HCT116 (cell line): ENCODE results near the gene BCO1. TPM values are rescaled to one million over a fixed set of nuclear protein-coding genes. Genes with fewer than 3 reads are reported as not detected.

Source experiments
- ATAC-seq: fragments of 200-7000 bp; cut with Tn5 transposase; 2 replicates; pipeline ENCODE4 v1.9.1; 2020; ENCODE audit warnings: mild to moderate bottlenecking, moderate library complexity
- BruUV-seq: library from RNA; stranded (reverse); fragments of 400-500 nt; replicated peaks from 2 replicates; lab custom pipeline; 2021; lab: Mats Ljungman, UMichigan
- CTCF ChIA-PET: fragments of 300-600 bp; sonication (Branson Sonifier 250); formaldehyde crosslinking; loops from one replicate; lab custom pipeline; 2021; ENCODE audit warnings: antibody characterized with exemption; lab: Charles Lee
- POLR2A ChIA-PET: fragments of 300-600, 350-600 bp; sonication (Branson Sonifier 250); formaldehyde crosslinking; loops from one replicate; lab custom pipeline; 2021; ENCODE audit warnings: antibody characterized with exemption; lab: Charles Lee
- RAD21 ChIA-PET, 2 experiments: fragments of 300-600 bp; sonication (Branson Sonifier 250); formaldehyde crosslinking; loops; one replicate each; lab custom pipeline; 2023; ENCODE audit warnings: low total read pairs in 2 of 2; ENCODE audit not compliant: uncharacterized antibody in 2 of 2, unreplicated experiment in 2 of 2, low non-redundant PET in 1 of 2; lab: Charles Lee
- DNase-seq: peaks from one replicate; pipeline ENCODE4 v3.0.0-alpha.2; 2010; ENCODE audit warnings: low read depth, low spot score
- H2AFZ ChIP-seq: fragments of 200-600 bp; shearing (Covaris generic), sonication (generic); 2 replicates; pipeline ENCODE4 v1.6.1; 2017; ENCODE audit warnings: low read depth, mixed run types, mixed read lengths, antibody characterized with exemption, low read length; ENCODE audit not compliant: poor library complexity, severe bottlenecking
- H3K27ac ChIP-seq: 2 replicates; pipeline ENCODE4 v1.5.1; 2012; ENCODE audit warnings: low read depth, low read length
- H3K27me3 ChIP-seq: fragments of 200-600 bp; sonication (generic); 2 replicates; pipeline ENCODE4 v1.6.1; 2016; ENCODE audit warnings: mixed run types, low read length, mixed read lengths; ENCODE audit not compliant: insufficient read depth
- H3K36me3 ChIP-seq, 2 experiments: fragments of 200-500 bp in 1 of 2; fragments of 200-600 bp in 1 of 2; sonication (Bioruptor generic) in 1 of 2; sonication (generic) in 1 of 2; 2 replicates each; pipeline versions ENCODE4 v1.5.1 to v1.6.1; 2014 to 2016; ENCODE audit warnings: low read length in 2 of 2, inconsistent platforms in 1 of 2, mixed read lengths in 1 of 2, mixed run types in 1 of 2; ENCODE audit not compliant: insufficient read depth in 2 of 2, control insufficient read depth in 1 of 2
- H3K4me1 ChIP-seq, 2 experiments: fragments of 200-600 bp in 1 of 2; sonication (generic) in 1 of 2; 2 replicates each; pipeline versions ENCODE4 v1.5.1 to v1.6.1; 2012 to 2017; ENCODE audit warnings: low read length in 2 of 2, inconsistent platforms in 1 of 2, mild to moderate bottlenecking in 1 of 2, mixed read lengths in 1 of 2, mixed run types in 1 of 2, moderate library complexity in 1 of 2; ENCODE audit not compliant: insufficient read depth in 2 of 2, control insufficient read depth in 1 of 2
- H3K4me2 ChIP-seq: fragments of 200-600 bp; sonication (generic); 2 replicates; pipeline ENCODE4 v1.6.1; 2017; ENCODE audit warnings: mixed run types, low read length, mixed read lengths
- H3K4me3 ChIP-seq, 2 experiments: fragments of 200-600 bp in 1 of 2; sonication (generic) in 1 of 2; replicated peaks in 1 of 2; 2 replicates each; pipeline ENCODE4 v1.5.1; 2011 to 2016; ENCODE audit warnings: low read length in 2 of 2, control low read depth in 1 of 2, low read depth in 1 of 2, mild to moderate bottlenecking in 1 of 2, mixed read lengths in 1 of 2, mixed run types in 1 of 2
- H3K79me2 ChIP-seq: fragments of 200-600 bp; sonication (generic); 2 replicates; pipeline ENCODE4 v1.6.1; 2017; ENCODE audit warnings: mild to moderate bottlenecking, mixed run types, low read length, moderate library complexity, mixed read lengths; ENCODE audit not compliant: insufficient read depth
- H3K9ac ChIP-seq: fragments of 200-600 bp; sonication (generic); 2 replicates; pipeline ENCODE4 v1.6.1; 2016; ENCODE audit warnings: low read length, mixed read lengths
- H3K9me2 ChIP-seq: fragments of 200-600 bp; sonication (generic), shearing (Covaris generic); 2 replicates; pipeline ENCODE4 v1.6.1; 2017; ENCODE audit warnings: mixed run types, mild to moderate bottlenecking, moderate library complexity; ENCODE audit not compliant: insufficient read depth
- H3K9me3 ChIP-seq, 2 experiments: fragments of 200-500 bp in 1 of 2; fragments of 200-600 bp in 1 of 2; sonication (Bioruptor generic) in 1 of 2; sonication (generic) in 1 of 2; 2 replicates each; pipeline ENCODE4 v1.6.1; 2014 to 2017; ENCODE audit warnings: low read length in 2 of 2, mixed read lengths in 2 of 2, inconsistent platforms in 1 of 2, low read depth in 1 of 2, mild to moderate bottlenecking in 1 of 2, mixed run types in 1 of 2, moderate library complexity in 1 of 2; ENCODE audit not compliant: control insufficient read depth in 1 of 2, insufficient read depth in 1 of 2
- H4K20me1 ChIP-seq: fragments of 200-600 bp; sonication (generic), shearing (Covaris generic); 2 replicates; pipeline ENCODE4 v1.6.1; 2017; ENCODE audit warnings: mixed run types, mild to moderate bottlenecking, moderate library complexity; ENCODE audit not compliant: insufficient read depth
- CBX3 ChIP-seq: IDR thresholded peaks from 2 replicates; pipeline ENCODE4 v1.6.1; 2012; ENCODE audit warnings: low read depth
- EGR1 ChIP-seq: IDR thresholded peaks from 2 replicates; pipeline ENCODE4 v1.6.1; 2012; ENCODE audit warnings: low read depth
- POLR2AphosphoS5 ChIP-seq: IDR thresholded peaks from 2 replicates; pipeline ENCODE4 v1.6.1; 2011; ENCODE audit warnings: mild to moderate bottlenecking, low read depth, low read length, moderate library complexity
- RAD21 ChIP-seq: IDR thresholded peaks from 2 replicates; pipeline ENCODE4 v1.6.1; 2012; ENCODE audit warnings: low read depth, mild to moderate bottlenecking
- SP1 ChIP-seq: IDR thresholded peaks from 2 replicates; pipeline ENCODE4 v1.6.1; 2012; ENCODE audit warnings: low read depth
- TCF7L2 ChIP-seq: IDR thresholded peaks from 2 replicates; pipeline ENCODE4 v1.7.0; 2011; ENCODE audit warnings: borderline replicate concordance, inconsistent platforms; ENCODE audit not compliant: insufficient read depth, insufficient read length; ENCODE audit errors: extremely low read depth
- ZFX ChIP-seq: fragments of 450-650 bp; IDR thresholded peaks from 2 replicates; pipeline ENCODE4 v1.6.1; 2017
- intact Hi-C: fragments of 100-400 bp; cut with micrococcal nuclease; formaldehyde crosslinking; loops from 2 replicates; pipeline ENCODE4 v1.10.0; 2022
- total RNA-seq: library from RNA; stranded (reverse); gene quantifications from one replicate; pipeline ENCODE4 v1.2.1, GENCODE V29; 2021; ENCODE audit not compliant: unreplicated experiment
- TF ChIP-seq, protein P1 (sequence below), 3 experiments: fragments of 200-600 bp in 1 of 3; sonication (generic) in 1 of 3; IDR thresholded peaks in 2 of 3; conservative IDR thresholded peaks in 1 of 3; 2 replicates each; pipeline ENCODE4 v1.5.1; 2012 to 2017; ENCODE audit warnings: low read depth in 2 of 3, low read length in 2 of 3, antibody characterized with exemption in 1 of 3, borderline replicate concordance in 1 of 3, control low read depth in 1 of 3, mild to moderate bottlenecking in 1 of 3, mixed read lengths in 1 of 3, mixed run types in 1 of 3, moderate library complexity in 1 of 3; ENCODE audit not compliant: insufficient read depth in 1 of 3
- TF ChIP-seq, protein P2 (sequence below): IDR thresholded peaks from 2 replicates; pipeline ENCODE4 v1.6.1; 2012

The BCO1 gene
- total RNA-seq, 1 experiment from 2014 or later: not detected

DNA sequence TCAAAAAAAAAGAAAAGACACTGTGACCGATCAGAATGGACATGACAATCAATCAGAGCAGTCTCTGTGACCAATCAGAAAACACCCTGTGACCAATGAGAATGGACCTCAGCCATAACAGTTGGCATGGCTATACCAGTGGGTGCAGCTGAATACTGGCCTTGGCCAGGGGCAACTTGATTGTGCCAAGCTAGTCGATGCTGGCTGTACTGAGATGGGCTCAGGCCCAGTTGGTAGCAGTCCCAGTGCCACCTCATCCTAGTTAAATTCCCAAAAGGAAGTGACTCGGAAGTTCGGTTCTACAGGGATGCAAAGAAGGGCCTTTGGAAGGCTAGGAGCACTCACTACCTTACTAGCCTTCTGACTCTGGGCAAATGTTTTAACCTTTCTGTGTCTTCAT, 37.2 kb upstream of the BCO1 start:
- ATAC-seq: no peak
- intact Hi-C loops: no loop called here

DNA sequence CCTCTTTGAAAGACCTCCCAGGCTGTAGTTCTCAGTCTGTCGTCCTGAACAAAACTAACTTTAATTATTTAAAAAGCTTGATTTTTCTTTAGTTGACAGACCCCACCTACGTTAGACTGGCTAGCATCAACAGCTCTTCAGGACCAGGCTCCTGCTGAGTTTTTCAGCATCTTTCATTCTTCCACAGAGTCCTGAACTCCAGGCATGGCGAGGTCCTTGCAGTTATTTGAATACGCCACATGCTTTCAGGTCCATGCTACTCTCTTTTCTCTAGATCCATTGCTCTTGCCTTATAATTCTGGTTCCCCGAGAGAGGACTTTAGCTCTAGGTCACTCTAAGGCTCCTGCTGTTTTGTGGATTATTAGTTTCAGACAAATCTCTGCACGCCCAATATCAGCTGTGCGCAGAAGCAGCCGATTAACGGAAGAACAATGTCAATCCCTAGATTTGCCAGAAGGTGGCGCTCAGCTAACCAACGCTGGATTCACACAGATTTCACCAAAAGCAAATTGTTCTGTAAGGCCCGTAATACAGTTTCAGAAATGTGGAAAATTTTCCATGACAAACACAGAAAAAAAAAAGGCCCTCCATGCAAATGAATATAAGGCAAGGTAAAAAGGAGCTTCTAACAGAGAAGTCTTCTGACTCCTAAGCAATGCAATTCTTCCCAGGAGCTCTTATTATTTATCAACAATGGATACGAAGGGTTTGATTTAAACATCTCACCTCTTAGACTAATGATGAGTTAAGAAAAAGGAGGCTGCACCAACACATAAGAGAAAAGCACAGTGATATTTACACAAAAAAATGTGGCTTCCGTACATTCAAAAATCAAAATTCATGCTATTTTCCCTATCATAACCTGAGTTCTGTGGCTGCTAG, 33.5 kb upstream of the BCO1 start:
- RAD21 ChIA-PET: interaction anchor here in 1 of 2 experiments (0.7 to 0.9 kb wide), 2 partner anchors 46 to 185 kb away, joined by 3 to 7 read pairs; no protein-coding TSS in a partner anchor
- H3K79me2 ChIP-seq: no peaks in the 10 kb centered on the region
- no peaks in the 10 kb centered on the region for H3K36me3 ChIP-seq
- H4K20me1 ChIP-seq: no peaks in the 10 kb centered on the region
- peak overlapping the region; percentile 27 for H2AFZ ChIP-seq
- POLR2A ChIA-PET: interaction anchor here (1.0 kb wide), 2 partner anchors 10 to 24 kb away, joined by 3 to 4 read pairs; no protein-coding TSS in a partner anchor
- BruUV-seq: no TSS peak
- no peak overlapping the region for H3K4me2 ChIP-seq
- H3K9ac ChIP-seq: no peak overlapping the region
- no peak overlapping the region for H3K27ac ChIP-seq
- H3K4me1 ChIP-seq: peaks cover 0 to 5% of the 10 kb centered on the region in 2 experiments; a peak in 1 of 4 replicates
- H3K9me3 ChIP-seq: no peaks in the 10 kb centered on the region
- no peaks in the 10 kb centered on the region for H3K9me2 ChIP-seq
- intact Hi-C loops: loop anchor here (1.0 kb wide), 1 partner anchor 533 kb away; no protein-coding TSS in a partner anchor
- ATAC-seq (peak; percentile 82), DNase-seq (peak; percentile 59)
- no peak overlapping the region for H3K4me3 ChIP-seq
- CTCF ChIA-PET: interaction anchor here (0.6 to 2.6 kb wide), 21 partner anchors 10 to 535 kb away, joined by 3 to 15 read pairs (median 4); partner anchors contain the start of genes ATMIN, CENPN and CMC2
- TF ChIP-seq, protein P1, sequence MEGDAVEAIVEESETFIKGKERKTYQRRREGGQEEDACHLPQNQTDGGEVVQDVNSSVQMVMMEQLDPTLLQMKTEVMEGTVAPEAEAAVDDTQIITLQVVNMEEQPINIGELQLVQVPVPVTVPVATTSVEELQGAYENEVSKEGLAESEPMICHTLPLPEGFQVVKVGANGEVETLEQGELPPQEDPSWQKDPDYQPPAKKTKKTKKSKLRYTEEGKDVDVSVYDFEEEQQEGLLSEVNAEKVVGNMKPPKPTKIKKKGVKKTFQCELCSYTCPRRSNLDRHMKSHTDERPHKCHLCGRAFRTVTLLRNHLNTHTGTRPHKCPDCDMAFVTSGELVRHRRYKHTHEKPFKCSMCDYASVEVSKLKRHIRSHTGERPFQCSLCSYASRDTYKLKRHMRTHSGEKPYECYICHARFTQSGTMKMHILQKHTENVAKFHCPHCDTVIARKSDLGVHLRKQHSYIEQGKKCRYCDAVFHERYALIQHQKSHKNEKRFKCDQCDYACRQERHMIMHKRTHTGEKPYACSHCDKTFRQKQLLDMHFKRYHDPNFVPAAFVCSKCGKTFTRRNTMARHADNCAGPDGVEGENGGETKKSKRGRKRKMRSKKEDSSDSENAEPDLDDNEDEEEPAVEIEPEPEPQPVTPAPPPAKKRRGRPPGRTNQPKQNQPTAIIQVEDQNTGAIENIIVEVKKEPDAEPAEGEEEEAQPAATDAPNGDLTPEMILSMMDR (IDR thresholded peaks at IDR 0.05 in 2 of 3, conservative IDR thresholded peaks at IDR 0.05 in 1 of 3; ENCODE audit: borderline replicate concordance in 1 of 3, insufficient read depth in 1 of 3, low read depth in 2 of 3, low read length in 2 of 3): peak; percentile 61 to 91 (median 78)
- TF ChIP-seq, protein P2, sequence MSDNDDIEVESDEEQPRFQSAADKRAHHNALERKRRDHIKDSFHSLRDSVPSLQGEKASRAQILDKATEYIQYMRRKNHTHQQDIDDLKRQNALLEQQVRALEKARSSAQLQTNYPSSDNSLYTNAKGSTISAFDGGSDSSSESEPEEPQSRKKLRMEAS: no peak
- TF ChIP-seq EGR1 (no peak), CBX3 (no peak), RAD21 (peak; percentile 59)
- H3K27me3 ChIP-seq: peaks cover 4% of the 10 kb centered on the region; the same call in 1 of the 2 replicates

More for the DNA sequence above, 37.2 kb upstream of the BCO1 start:
- no peak overlapping the region for H3K4me3 ChIP-seq
- H3K36me3 ChIP-seq: no peaks in the 10 kb centered on the region
- BruUV-seq: no TSS peak
- no peak overlapping the region for H3K27ac ChIP-seq
- 0 out of 2 replicates have a peak overlapping the region, but pooled peaks have one; percentile 4 for H3K4me2 ChIP-seq
- H3K9me3 ChIP-seq: no peaks in the 10 kb centered on the region
- DNase-seq: no peak
- no peak overlapping the region for H3K9ac ChIP-seq
- ChIA-PET POLR2A (no interaction called here), RAD21 (no interaction called here), CTCF (no interaction called here)
- no peak for TF ChIP-seq ZFX
- no peak for TF ChIP-seq POLR2AphosphoS5
- TF ChIP-seq EGR1: no peak
- no peak for TF ChIP-seq SP1
- no peak for TF ChIP-seq TCF7L2
- no peaks in the 10 kb centered on the region for H3K9me2 ChIP-seq
- H3K27me3 ChIP-seq: no peaks in the 10 kb centered on the region
- no peaks in the 10 kb centered on the region for H4K20me1 ChIP-seq
- H3K4me1 ChIP-seq: peaks cover 0 to 5% of the 10 kb centered on the region in 2 experiments; a peak in 1 of 4 replicates
- no peak overlapping the region for H2AFZ ChIP-seq
- H3K79me2 ChIP-seq: no peaks in the 10 kb centered on the region
